NCI-H128 (cell line): ENCODE measurements around the gene B4GALT5.

Source experiments
- DNase-seq: peaks from one replicate; lab custom pipeline; 2025; ENCODE audit not compliant: unreplicated experiment; lab: John Stamatoyannopoulos, UW

The B4GALT5 gene

DNA sequence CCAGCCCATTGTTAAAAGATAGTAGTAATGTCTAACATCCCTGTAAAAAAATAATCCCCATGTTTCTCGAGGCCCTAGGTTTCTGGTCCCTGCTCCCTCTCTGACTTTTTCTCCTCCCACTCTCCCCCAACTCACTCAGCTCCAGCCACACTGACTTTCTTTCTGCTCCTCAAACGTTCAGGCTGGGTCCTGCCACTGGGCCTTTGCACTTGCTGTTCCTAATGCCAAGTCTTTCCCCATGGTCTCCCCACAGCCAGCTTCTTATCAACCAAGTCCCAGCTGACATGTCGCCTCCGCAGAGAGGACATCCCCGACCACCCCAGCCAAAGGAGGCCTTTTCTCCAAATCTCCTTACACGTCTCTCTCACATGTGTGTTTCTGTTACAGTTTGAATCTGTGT, 123.9 kb downstream of the B4GALT5 start:
- no peak for DNase-seq

DNA sequence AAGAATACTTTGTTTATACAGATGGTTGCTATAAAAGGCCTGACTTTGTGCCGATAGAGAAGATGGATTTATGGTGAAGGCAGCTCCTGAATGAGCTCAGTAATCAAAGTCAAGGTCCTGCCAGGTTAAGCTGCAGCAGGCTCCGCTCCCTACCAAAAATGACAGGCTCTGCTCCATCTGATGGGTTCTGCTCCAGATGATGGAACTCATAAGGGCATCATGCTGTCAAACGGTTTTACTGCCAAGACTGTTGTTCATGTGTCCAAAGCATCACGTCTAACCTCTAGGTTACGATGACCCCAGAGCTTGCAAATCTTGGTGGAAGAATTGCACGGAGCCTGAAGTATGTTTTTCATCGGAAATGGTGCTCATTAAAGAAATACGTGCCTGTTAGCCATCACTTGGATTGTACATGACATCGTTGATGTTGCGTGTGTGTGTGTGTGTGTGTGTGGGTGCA, 126.5 kb downstream of the B4GALT5 start:
- DNase-seq = no peak

DNA sequence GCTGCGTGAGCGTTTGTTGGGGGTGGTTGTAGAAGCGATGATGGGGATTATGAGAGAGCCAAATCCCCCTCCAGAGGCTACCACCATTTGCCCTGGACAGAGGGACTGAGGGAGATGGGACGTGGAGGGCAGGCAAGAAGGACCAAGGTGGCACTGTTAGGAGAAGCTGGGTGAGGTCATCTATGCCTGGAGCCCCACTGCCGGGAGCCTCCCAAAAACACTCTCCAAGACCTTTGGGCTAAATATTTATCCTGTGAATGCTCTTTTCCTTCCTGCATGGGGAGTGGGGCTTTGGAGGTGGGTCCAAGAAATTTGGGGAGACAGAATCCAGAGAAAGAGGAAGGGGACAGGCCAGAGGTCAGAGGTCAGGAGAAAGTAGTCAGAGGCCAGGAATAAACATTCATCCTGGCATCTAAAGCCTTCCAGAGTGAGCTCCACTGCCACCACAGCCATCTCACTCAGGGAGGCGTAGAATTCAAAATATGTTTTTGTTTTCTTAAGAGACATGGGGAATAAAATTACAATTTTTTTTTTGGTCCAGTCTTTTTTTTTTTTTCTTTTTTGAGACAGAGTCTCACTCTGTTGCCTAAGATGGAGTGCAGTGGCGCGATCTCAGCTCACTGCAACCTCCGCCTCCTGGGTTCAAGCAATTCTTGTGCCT, 128.0 kb downstream of the B4GALT5 start:
- no peak for DNase-seq

DNA sequence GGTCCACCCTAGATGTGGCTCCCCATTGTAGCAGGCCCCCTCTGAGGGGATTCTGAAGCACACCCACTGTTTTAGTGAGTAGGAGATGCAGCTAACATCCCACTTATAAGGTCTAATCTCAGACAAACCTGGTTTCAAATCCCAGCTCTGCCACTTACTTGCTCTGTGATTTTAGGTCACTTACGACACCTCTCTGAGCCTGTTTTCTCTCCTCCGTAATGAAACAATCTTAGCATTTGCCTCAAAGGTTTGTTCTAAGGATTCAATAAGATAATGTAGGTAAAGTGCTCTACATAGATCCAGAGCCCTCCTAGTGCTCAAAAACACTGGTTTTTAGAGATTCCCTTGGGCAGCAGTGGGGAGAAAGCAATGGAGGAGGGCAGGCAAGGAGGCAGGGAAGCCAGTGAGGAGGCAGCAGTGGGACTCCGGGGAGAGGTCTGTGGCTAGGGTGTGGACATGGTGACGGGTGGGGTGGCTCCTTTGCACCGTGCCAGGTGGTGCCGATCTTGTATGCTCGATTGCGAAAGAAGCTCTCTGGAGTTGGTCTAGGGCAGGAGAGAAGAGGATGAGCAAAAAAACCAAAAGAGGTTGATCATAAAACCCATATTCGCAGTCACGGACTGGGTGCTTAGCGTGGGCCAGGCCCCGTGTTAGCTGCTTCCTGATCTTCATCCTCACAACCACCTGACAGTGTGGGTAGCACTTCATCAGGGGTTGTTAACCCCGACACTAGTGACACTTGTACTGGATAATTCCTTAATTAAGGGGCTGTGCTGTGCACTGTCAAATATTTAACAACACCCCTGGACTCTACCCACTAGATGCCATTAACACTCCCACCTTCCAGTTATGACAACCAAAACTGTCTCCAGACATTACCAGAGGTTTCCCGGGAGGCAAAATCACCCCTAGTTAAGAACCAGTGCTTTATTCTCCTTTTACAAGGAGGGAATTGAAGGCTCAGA, 129.0 kb downstream of the B4GALT5 start:
- DNase-seq = no peak

DNA sequence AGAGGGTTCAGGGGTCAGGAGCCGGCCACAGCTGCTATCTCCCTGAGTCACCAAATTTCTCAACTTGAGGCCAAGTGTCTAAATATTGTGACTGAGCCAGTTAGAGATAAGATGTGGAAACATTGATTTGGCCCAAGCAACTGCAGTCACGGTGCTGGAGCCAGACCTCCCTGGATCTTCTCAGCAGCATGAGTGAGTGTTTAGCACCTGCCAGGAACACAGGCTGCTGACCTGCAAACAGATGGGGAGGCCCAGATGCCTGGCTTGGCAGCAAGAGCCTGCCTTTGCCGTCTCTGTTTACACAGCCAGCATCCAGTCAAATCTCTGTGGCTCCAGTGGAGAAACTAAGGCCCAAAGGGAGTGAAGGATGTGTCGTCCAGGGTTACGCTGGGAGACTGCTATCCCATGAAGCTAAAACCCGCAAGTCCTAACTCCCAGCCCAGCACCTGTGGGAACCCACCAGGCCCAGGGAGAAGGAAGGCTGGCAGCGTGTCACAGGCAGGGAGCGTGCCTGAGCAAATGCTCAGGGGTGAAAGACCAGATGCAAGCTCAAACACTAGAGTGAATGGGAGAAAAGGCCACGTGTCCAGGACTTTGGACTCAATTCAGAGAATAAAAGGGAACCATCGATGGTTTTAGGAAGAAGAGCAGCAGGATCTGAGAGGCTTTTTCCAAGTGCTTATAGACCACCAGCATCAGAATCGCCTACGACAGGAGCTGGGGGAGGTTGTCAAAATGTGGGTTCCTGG, 129.8 kb downstream of the B4GALT5 start:
- no peak for DNase-seq

DNA sequence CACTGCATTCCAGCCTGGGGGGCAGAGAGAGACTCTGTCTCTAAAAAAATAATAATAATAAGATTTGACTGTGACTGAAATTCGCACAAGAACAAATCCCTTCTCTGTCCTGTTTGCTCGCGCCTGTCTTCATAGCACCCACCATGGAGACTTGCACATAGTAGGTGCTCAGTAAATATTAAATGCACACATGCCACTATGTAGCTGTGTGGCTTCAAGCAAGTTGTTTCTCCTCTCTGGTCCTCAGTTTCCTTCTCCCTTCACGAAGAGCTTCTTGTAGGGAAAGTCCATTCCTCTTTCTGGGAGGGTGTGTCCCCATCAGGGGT, 130.4 kb downstream of the B4GALT5 start:
- DNase-seq = no peak
